IPS-18c (cell line): Measurements from ENCODE around the gene GOLT1A.

Source experiments
- H3K4me3 ChIP-seq: 2 replicates; pipeline ENCODE4 v1.7.0; 2013; ENCODE audit warnings: low read depth, mild to moderate bottlenecking, low read length, moderate library complexity; ENCODE audit not compliant: insufficient read depth
- H3K9me3 ChIP-seq: one replicate; pipeline ENCODE4 v1.6.1; 2013; ENCODE audit warnings: mild to moderate bottlenecking, low read length, moderate library complexity; ENCODE audit not compliant: control insufficient read depth, insufficient read depth

The GOLT1A gene

GRCh38 chr1:204204944-204205343, 8.8 kb downstream of the GOLT1A start:
- H3K4me3 ChIP-seq = no peak overlapping the region
- no peaks in the 10 kb centered on the region for H3K9me3 ChIP-seq

- no peak overlapping the region for H3K4me3 ChIP-seq
- no peaks in the 10 kb centered on the region for H3K9me3 ChIP-seq
These were observed 10.5 kb downstream of the GOLT1A start for GRCh38 chr1:204203206-204203767.

- Histone ChIP-seq H3K4me3 (no peak overlapping the region), H3K9me3 (no peaks in the 10 kb centered on the region)
These were observed 11.3 kb downstream of the GOLT1A start for GRCh38 chr1:204202481-204202880.

- no peak overlapping the region for H3K4me3 ChIP-seq
- H3K9me3 ChIP-seq = no peaks in the 10 kb centered on the region
These were observed 12.3 kb downstream of the GOLT1A start for GRCh38 chr1:204201348-204202040.

GRCh38 chr1:204199579-204199978, 14.2 kb downstream of the GOLT1A start:
- Histone ChIP-seq H3K9me3 (no peaks in the 10 kb centered on the region), H3K4me3 (no peak overlapping the region)

- peak overlapping the region; percentile 4; the same call in 1 of the 2 replicates for H3K4me3 ChIP-seq
These were observed 15.1 kb downstream of the GOLT1A start for GRCh38 chr1:204198348-204199340.

GRCh38 chr1:204197068-204197467, 16.7 kb downstream of the GOLT1A start:
- Histone ChIP-seq H3K9me3 (no peaks in the 10 kb centered on the region), H3K4me3 (no peak overlapping the region)

More at GRCh38 chr1:204198348-204199340, 15.1 kb downstream of the GOLT1A start:
- H3K9me3 ChIP-seq = no peaks in the 10 kb centered on the region

GRCh38 chr1:204196068-204196795, 17.6 kb downstream of the GOLT1A start, which contains the start of gene KISS1:
Gene KISS1 (minus strand): TSS chr1:204196491. CDS start chr1:204192876, 3,615 bp downstream.
- no peak within 1 kb of the TSS for H3K4me3 ChIP-seq
- H3K9me3 ChIP-seq = no peaks in the 10 kb centered on the region

GRCh38 chr1:204194771-204195170, 19.0 kb downstream of the GOLT1A start:
- H3K4me3 ChIP-seq = no peak overlapping the region
- no peaks in the 10 kb centered on the region for H3K9me3 ChIP-seq

GRCh38 chr1:204194080-204194479, 19.7 kb downstream of the GOLT1A start:
- Histone ChIP-seq H3K4me3 (no peak overlapping the region), H3K9me3 (no peaks in the 10 kb centered on the region)

- no peak overlapping the region for H3K4me3 ChIP-seq
These were observed 21.0 kb downstream of the GOLT1A start for GRCh38 chr1:204192589-204193352.

GRCh38 chr1:204192046-204192445, 21.7 kb downstream of the GOLT1A start:
- no peak overlapping the region for H3K4me3 ChIP-seq
- no peaks in the 10 kb centered on the region for H3K9me3 ChIP-seq

More at GRCh38 chr1:204192589-204193352, 21.0 kb downstream of the GOLT1A start:
- no peaks in the 10 kb centered on the region for H3K9me3 ChIP-seq

GRCh38 chr1:204191456-204191855, 22.3 kb downstream of the GOLT1A start:
- no peak overlapping the region for H3K4me3 ChIP-seq
- H3K9me3 ChIP-seq = no peaks in the 10 kb centered on the region

GRCh38 chr1:204190212-204191211, 23.3 kb downstream of the GOLT1A start:
- peak overlapping the region; percentile 42; the same call in 1 of the 2 replicates for H3K4me3 ChIP-seq

GRCh38 chr1:204188959-204189639, 24.7 kb downstream of the GOLT1A start:
- H3K4me3 ChIP-seq = no peak overlapping the region
- no peaks in the 10 kb centered on the region for H3K9me3 ChIP-seq

More at GRCh38 chr1:204190212-204191211, 23.3 kb downstream of the GOLT1A start:
- H3K9me3 ChIP-seq = no peaks in the 10 kb centered on the region
